ENCODE results near the gene GLTPD2. TPM values are rescaled to one million over a fixed set of nuclear protein-coding genes. Genes with fewer than 3 reads are reported as not detected.

GLTPD2 gene
- total and polyA plus RNA-seq, 2 experiments from 2014 or later, result 0.47 to 1.3 TPM

DNA sequence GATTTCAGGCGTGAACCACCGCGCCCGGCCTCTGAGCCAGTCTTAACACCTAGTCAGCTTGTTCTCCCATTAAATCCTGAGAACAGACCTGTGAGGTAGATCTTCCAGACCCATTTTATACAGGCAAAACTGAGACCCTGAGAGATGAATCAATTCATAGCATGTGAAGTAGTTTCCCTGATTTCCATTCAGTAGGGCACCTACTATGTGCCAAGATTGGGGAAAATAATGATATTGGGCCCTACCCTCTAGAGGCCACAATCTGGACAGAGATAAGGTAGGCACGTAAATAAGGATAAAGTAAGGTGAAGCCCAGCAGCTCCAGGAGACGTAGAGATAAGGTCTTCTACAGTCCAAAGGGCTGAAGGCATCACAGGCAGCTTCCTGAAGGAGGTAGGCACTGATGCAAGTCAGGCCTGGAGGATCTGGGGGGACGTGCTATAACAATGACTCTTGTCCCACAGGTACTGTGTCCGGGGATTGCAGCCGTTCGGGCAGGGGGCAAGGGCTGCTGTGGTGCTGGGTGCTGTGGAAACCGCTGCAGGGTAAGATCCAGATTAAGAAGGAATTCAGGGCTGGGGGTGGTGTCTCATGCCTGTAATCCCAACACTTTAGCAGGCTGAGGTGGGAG is 8.3 kb upstream of the GLTPD2 start:
- Mint-ChIP-seq H3K27me3 (ENCODE audit: insufficient read depth, low read depth, poor library complexity) (peaks cover 9% of the 10 kb centered on the region), H3K4me3 (no peak overlapping the region), H3K4me1 (peaks cover 6% of the 10 kb centered on the region; the same call in 2 of the 3 replicates), H3K9me3 (no peaks in the 10 kb centered on the region), H3K36me3 (ENCODE audit: low read depth) (no peaks in the 10 kb centered on the region), H3K27ac (no peak overlapping the region)
- Histone ChIP-seq H4K20me1 (replicated peaks; ENCODE audit: insufficient read depth) (no peaks in the 10 kb centered on the region), H3K4me1 (ENCODE audit: insufficient read depth) (no peaks in the 10 kb centered on the region), H2AFZ (no peak overlapping the region), H3K27me3 (ENCODE audit: insufficient read depth) (no peaks in the 10 kb centered on the region), H3K27ac (ENCODE audit: low read depth) (no peak overlapping the region), H3K4me3 (no peak overlapping the region), H3K9me2 (ENCODE audit: insufficient read depth) (no peaks in the 10 kb centered on the region), H3K4me2 (no peak overlapping the region), H3F3A (replicated peaks; ENCODE audit: low read depth) (0 out of 2 replicates have a peak, but pooled peaks cover under 1% of the 10 kb centered on the region), H3K79me2 (replicated peaks; ENCODE audit: insufficient read depth) (no peaks in the 10 kb centered on the region), H3K36me3 (ENCODE audit: insufficient read depth) (no peaks in the 10 kb centered on the region)
- no peak for ATAC-seq
- DNase-seq (ENCODE audit: low spot score), result no peak
- TF ChIP-seq CTCF (conservative IDR thresholded peaks at IDR 0.05; ENCODE audit: low read depth in 2 of 2), result no peak
- TF ChIP-seq, protein P1, sequence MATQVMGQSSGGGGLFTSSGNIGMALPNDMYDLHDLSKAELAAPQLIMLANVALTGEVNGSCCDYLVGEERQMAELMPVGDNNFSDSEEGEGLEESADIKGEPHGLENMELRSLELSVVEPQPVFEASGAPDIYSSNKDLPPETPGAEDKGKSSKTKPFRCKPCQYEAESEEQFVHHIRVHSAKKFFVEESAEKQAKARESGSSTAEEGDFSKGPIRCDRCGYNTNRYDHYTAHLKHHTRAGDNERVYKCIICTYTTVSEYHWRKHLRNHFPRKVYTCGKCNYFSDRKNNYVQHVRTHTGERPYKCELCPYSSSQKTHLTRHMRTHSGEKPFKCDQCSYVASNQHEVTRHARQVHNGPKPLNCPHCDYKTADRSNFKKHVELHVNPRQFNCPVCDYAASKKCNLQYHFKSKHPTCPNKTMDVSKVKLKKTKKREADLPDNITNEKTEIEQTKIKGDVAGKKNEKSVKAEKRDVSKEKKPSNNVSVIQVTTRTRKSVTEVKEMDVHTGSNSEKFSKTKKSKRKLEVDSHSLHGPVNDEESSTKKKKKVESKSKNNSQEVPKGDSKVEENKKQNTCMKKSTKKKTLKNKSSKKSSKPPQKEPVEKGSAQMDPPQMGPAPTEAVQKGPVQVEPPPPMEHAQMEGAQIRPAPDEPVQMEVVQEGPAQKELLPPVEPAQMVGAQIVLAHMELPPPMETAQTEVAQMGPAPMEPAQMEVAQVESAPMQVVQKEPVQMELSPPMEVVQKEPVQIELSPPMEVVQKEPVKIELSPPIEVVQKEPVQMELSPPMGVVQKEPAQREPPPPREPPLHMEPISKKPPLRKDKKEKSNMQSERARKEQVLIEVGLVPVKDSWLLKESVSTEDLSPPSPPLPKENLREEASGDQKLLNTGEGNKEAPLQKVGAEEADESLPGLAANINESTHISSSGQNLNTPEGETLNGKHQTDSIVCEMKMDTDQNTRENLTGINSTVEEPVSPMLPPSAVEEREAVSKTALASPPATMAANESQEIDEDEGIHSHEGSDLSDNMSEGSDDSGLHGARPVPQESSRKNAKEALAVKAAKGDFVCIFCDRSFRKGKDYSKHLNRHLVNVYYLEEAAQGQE (IDR thresholded peaks at IDR 0.05; ENCODE audit: unreplicated experiment), result no peak
- no peak for TF ChIP-seq EZH2phosphoT487 (IDR thresholded peaks at IDR 0.05; ENCODE audit: unreplicated experiment)
- TF ChIP-seq JUNB (IDR thresholded peaks at IDR 0.05; ENCODE audit: unreplicated experiment), result no peak
- TF ChIP-seq ZNF331 (CRISPR knock-in tag; IDR thresholded peaks at IDR 0.05; ENCODE audit: low read depth), result no peak
- no peak for TF ChIP-seq CREB1 (CRISPR knock-in tag; IDR thresholded peaks at IDR 0.05; ENCODE audit: low read depth)
- no peak for TF ChIP-seq ZNF114 (CRISPR knock-in tag; IDR thresholded peaks at IDR 0.05)
- TF ChIP-seq, protein P2, sequence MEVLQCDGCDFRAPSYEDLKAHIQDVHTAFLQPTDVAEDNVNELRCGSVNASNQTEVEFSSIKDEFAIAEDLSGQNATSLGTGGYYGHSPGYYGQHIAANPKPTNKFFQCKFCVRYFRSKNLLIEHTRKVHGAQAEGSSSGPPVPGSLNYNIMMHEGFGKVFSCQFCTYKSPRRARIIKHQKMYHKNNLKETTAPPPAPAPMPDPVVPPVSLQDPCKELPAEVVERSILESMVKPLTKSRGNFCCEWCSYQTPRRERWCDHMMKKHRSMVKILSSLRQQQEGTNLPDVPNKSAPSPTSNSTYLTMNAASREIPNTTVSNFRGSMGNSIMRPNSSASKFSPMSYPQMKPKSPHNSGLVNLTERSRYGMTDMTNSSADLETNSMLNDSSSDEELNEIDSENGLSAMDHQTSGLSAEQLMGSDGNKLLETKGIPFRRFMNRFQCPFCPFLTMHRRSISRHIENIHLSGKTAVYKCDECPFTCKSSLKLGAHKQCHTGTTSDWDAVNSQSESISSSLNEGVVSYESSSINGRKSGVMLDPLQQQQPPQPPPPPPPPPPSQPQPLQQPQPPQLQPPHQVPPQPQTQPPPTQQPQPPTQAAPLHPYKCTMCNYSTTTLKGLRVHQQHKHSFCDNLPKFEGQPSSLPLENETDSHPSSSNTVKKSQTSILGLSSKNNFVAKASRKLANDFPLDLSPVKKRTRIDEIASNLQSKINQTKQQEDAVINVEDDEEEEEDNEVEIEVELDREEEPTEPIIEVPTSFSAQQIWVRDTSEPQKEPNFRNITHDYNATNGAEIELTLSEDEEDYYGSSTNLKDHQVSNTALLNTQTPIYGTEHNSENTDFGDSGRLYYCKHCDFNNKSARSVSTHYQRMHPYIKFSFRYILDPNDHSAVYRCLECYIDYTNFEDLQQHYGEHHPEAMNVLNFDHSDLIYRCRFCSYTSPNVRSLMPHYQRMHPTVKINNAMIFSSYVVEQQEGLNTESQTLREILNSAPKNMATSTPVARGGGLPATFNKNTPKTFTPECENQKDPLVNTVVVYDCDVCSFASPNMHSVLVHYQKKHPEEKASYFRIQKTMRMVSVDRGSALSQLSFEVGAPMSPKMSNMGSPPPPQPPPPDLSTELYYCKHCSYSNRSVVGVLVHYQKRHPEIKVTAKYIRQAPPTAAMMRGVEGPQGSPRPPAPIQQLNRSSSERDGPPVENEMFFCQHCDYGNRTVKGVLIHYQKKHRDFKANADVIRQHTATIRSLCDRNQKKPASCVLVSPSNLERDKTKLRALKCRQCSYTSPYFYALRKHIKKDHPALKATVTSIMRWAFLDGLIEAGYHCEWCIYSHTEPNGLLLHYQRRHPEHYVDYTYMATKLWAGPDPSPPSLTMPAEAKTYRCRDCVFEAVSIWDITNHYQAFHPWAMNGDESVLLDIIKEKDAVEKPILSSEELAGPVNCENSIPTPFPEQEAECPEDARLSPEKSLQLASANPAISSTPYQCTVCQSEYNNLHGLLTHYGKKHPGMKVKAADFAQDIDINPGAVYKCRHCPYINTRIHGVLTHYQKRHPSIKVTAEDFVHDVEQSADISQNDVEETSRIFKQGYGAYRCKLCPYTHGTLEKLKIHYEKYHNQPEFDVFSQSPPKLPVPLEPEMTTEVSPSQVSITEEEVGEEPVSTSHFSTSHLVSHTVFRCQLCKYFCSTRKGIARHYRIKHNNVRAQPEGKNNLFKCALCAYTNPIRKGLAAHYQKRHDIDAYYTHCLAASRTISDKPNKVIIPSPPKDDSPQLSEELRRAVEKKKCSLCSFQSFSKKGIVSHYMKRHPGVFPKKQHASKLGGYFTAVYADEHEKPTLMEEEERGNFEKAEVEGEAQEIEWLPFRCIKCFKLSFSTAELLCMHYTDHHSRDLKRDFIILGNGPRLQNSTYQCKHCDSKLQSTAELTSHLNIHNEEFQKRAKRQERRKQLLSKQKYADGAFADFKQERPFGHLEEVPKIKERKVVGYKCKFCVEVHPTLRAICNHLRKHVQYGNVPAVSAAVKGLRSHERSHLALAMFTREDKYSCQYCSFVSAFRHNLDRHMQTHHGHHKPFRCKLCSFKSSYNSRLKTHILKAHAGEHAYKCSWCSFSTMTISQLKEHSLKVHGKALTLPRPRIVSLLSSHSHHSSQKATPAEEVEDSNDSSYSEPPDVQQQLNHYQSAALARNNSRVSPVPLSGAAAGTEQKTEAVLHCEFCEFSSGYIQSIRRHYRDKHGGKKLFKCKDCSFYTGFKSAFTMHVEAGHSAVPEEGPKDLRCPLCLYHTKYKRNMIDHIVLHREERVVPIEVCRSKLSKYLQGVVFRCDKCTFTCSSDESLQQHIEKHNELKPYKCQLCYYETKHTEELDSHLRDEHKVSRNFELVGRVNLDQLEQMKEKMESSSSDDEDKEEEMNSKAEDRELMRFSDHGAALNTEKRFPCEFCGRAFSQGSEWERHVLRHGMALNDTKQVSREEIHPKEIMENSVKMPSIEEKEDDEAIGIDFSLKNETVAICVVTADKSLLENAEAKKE (CRISPR knock-in tag; IDR thresholded peaks at IDR 0.05), result no peak
- no peak for TF ChIP-seq STAT1 (IDR thresholded peaks at IDR 0.05; ENCODE audit: unreplicated experiment)
- TF ChIP-seq NANOG (IDR thresholded peaks at IDR 0.05; ENCODE audit: borderline replicate concordance), result no peak
- no peak for TF ChIP-seq ETS1 (IDR thresholded peaks at IDR 0.05)
- no peak for TF ChIP-seq POLR2AphosphoS5 (IDR thresholded peaks at IDR 0.05; ENCODE audit: low read depth)
- no peak for TF ChIP-seq EZH2 (IDR thresholded peaks at IDR 0.05; ENCODE audit: low read depth, unreplicated experiment)

All from GM23338 (cell line).